Epithelial cell of prostate (primary cell): ENCODE results near the gene PKIB.
A peak's percentile ranks its signal among the peaks of the same experiment; 100 is the strongest.
"Not testable (repeated sequence)": the region's sequence is repeated elsewhere in the genome, so short reads cannot be mapped to it uniquely, and the experiment has no call there.

Experiments
- DNase-seq: peaks from one replicate; pipeline ENCODE4 v3.0.0-alpha.2; 2011; ENCODE audit warnings: low read depth, low spot score
- H3K27ac ChIP-seq: fragments of 450-650 bp; 2 replicates; pipeline ENCODE4 v1.5.1; 2017; ENCODE audit warnings: mild to moderate bottlenecking

Gene PKIB

GRCh38 chr6:122609881-122610689 lies at the start of gene PKIB:
Gene PKIB, plus strand, starts transcription at chr6:122610405. Its CDS starts 107,390 bp downstream, at chr6:122717795.
- H3K27ac ChIP-seq, result peak within 1 kb of the TSS; percentile 18
- DNase-seq, result peak; percentile 34

GRCh38 chr6:122563364-122564052 lies 46.7 kb upstream of the PKIB start:
- no peak for DNase-seq
- H3K27ac ChIP-seq, result no peak overlapping the region

- DNase-seq, result no peak
- no peak overlapping the region for H3K27ac ChIP-seq
Observed at GRCh38 chr6:122564230-122564629, 46.0 kb upstream of the PKIB start.

- DNase-seq, result no peak
- H3K27ac ChIP-seq, result no peak overlapping the region
Observed at GRCh38 chr6:122565708-122566107, 44.5 kb upstream of the PKIB start.

- no peak for DNase-seq
- no peak overlapping the region for H3K27ac ChIP-seq
Observed at GRCh38 chr6:122567034-122567433, 43.2 kb upstream of the PKIB start.

GRCh38 chr6:122568350-122568749 lies 41.9 kb upstream of the PKIB start:
- no peak overlapping the region for H3K27ac ChIP-seq

GRCh38 chr6:122568797-122569221 lies 41.4 kb upstream of the PKIB start:
- no peak for DNase-seq
- no peak overlapping the region for H3K27ac ChIP-seq

More at GRCh38 chr6:122568350-122568749, 41.9 kb upstream of the PKIB start:
- no peak for DNase-seq

GRCh38 chr6:122569230-122569771 lies 40.9 kb upstream of the PKIB start:
- DNase-seq, result no peak

GRCh38 chr6:122571888-122572287 lies 38.3 kb upstream of the PKIB start:
- H3K27ac ChIP-seq, result no peak overlapping the region
- DNase-seq, result no peak

More at GRCh38 chr6:122569230-122569771, 40.9 kb upstream of the PKIB start:
- H3K27ac ChIP-seq, result no peak overlapping the region

GRCh38 chr6:122576888-122577287 lies 33.3 kb upstream of the PKIB start:
- no peak overlapping the region for H3K27ac ChIP-seq
- DNase-seq, result no peak

GRCh38 chr6:122578961-122579360 lies 31.2 kb upstream of the PKIB start:
- no peak overlapping the region for H3K27ac ChIP-seq
- no peak for DNase-seq

- peak; percentile 36 for DNase-seq
- H3K27ac ChIP-seq, result no peak overlapping the region
Observed at GRCh38 chr6:122580737-122581136, 29.5 kb upstream of the PKIB start.

GRCh38 chr6:122589115-122589514 lies 21.1 kb upstream of the PKIB start:
- DNase-seq, result no peak
- no peak overlapping the region for H3K27ac ChIP-seq

GRCh38 chr6:122598295-122598694 lies 11.9 kb upstream of the PKIB start:
- not testable (repeated sequence) for H3K27ac ChIP-seq, DNase-seq

- no peak for DNase-seq
- H3K27ac ChIP-seq, result no peak overlapping the region
Observed at GRCh38 chr6:122604676-122605075, 5.5 kb upstream of the PKIB start.

- DNase-seq, result no peak
- peak overlapping the region; percentile 18 for H3K27ac ChIP-seq
Observed at GRCh38 chr6:122610690-122611455, 668 bp downstream of the PKIB start.

GRCh38 chr6:122612838-122613237 lies 2.6 kb downstream of the PKIB start:
- DNase-seq, result no peak
- H3K27ac ChIP-seq, result no peak overlapping the region

GRCh38 chr6:122614303-122614702 lies 4.1 kb downstream of the PKIB start:
- no peak for DNase-seq
- no peak overlapping the region for H3K27ac ChIP-seq

- H3K27ac ChIP-seq, result no peak overlapping the region
- no peak for DNase-seq
Observed at GRCh38 chr6:122615409-122615808, 5.2 kb downstream of the PKIB start.

GRCh38 chr6:122616877-122617276 lies 6.7 kb downstream of the PKIB start:
- H3K27ac ChIP-seq, result no peak overlapping the region
- no peak for DNase-seq
